Placental pericyte (primary cell): ENCODE data around the gene AP1S2. TPM values are rescaled to one million over a fixed set of nuclear protein-coding genes. Genes with fewer than 3 reads are reported as not detected.

Experiments
- total RNA-seq: library from RNA; depleted of rRNA; stranded (reverse); fragments of >200 nt; gene quantifications from 2 replicates; pipeline ENCODE4 v1.2.3, GENCODE V29; 2012

Gene AP1S2
- total RNA-seq: 36.8 and 47.0 TPM in 2 replicates

DNA sequence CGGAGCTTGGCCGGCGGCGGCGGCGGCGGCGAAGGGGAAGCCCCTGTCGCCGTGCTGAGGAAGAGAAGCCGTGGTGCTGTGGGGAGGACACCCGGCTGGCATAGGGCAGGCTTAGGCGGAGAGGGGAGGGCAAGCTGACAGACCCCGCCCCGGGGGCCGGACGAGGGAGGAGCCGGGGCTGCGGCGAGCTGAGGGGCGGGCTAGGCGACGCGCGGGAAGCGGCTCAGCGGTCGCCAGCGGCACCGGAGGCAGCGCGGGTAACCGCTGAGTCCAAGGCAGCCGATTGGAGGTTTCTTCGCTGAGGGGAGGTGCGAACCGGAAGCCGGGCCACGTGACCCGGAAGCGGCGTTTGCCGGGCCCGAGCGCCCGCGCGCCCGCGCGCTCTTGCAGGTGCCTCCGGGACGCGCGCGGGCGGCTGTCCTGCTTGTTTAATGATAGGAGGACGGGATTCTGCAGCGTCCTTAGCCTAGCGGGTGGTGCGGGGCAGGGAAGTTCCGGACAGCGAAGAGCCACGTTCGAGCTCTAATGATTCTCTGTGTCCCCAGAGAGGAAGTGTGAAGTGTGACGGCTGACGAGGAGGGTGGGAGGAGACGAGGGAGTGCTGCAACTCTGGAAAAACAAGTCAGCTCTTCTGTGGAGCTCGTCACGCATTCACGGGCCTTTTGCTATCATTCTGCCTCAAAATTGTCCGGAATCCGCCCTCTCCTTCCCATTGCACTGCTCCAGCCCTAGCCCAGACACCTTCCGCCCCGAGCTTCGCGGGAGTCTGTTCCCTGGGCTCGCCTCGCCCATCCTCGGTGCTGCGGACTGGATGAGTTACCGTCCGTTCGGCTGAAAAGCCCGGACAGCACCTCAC lies at the start of gene AP1S2:
Gene AP1S2 (minus strand): TSS at position 102 of the 856 bp plus-strand sequence. CDS start 2,289 bp downstream, outside the sequence.

DNA sequence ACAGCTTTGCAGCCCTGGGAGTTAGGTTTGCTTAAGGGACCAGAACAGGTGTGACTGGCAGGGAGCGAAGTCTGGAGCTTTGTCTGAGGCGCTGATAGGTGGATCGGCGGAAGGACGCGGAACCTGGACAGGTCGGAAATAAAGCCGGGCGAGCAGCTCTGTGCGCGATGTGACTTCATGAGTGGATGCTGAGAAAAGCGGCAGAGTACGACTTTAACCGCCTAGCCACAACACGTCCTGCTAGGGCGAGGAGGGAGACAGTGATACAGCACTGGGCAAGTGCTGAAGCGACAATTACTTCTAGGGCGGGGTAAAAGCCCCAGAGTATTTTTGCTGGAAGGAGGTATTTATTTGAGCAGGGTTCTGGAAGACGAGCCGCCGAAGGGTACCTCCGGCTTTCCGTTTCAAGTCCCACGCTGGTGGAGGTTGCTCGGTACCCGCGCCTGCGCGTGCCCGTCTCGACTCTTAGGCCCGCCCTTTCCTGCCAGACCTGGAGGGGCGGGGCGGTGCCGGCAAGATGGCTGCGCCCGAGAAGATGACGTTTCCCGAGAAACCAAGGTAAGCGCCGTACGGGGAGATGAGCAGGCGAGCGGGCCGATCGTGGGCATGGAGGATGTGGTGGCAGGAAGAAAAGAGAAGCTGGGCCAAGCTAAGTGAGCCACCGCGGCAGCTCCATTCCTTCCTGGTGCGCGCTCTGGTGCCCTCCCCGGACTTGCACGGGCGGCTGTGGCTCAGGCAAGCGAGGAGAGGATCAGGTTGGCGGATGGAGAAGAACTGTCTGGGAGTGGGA lies 64.4 kb downstream of the AP1S2 start, which contains the start of gene ZRSR2:
Gene ZRSR2 (plus strand): TSS at position 506 of the 790 bp plus-strand sequence. CDS start 12 bp downstream, at position 518.

Other genes with a start within 250 kb of the AP1S2 start
- gene CLTRN, start 190.0 kb downstream of the AP1S2 start, total RNA-seq: 0.44 TPM in 1 of 2 replicates, not detected in the other
- 8.3 and 9.2 TPM in 2 replicates for gene CA5B, start 116.5 kb downstream of the AP1S2 start, total RNA-seq
- 2.6 and 2.9 TPM in 2 replicates for gene ZRSR2, start 64.3 kb downstream of the AP1S2 start, total RNA-seq